ENCODE data around the gene PI4KA. TPM values are rescaled to one million over a fixed set of nuclear protein-coding genes. Genes with fewer than 3 reads are reported as not detected.

PI4KA gene
- total and polyA plus RNA-seq, 2 donors (not counting 1 experiment from before 2014, with no cell fraction given) = 26.4 to 40.6 TPM

- Histone ChIP-seq H3K4me3 (replicated peaks in 1 of 4; ENCODE audit: control extremely low read depth in 1 of 4, insufficient read depth in 1 of 4, low read depth in 3 of 4, low read length in 4 of 4) (no peak overlapping the region), H3K79me2 (ENCODE audit: control insufficient read depth, insufficient read depth, low read length) (no peaks in the 10 kb centered on the region), H3K27me3 (ENCODE audit: control insufficient read depth, insufficient read depth, low read length) (no peaks in the 10 kb centered on the region), H3K36me3 (ENCODE audit: control insufficient read depth, insufficient read depth, low read length) (peaks cover 6% of the 10 kb centered on the region), H3K9ac (ENCODE audit: insufficient read depth, low read length) (no peak overlapping the region), H4K20me1 (ENCODE audit: control insufficient read depth, extremely low read depth, insufficient read depth, low read length) (no peaks in the 10 kb centered on the region), H3K27ac (ENCODE audit: insufficient read depth, low read length) (no peak overlapping the region), H3K4me2 (ENCODE audit: extremely low read depth, insufficient read depth, low read length) (no peak overlapping the region), H3K4me1 (ENCODE audit: control insufficient read depth, extremely low read depth, insufficient read depth, low read length) (peaks cover 11% of the 10 kb centered on the region), H2AFZ (ENCODE audit: low read length) (no peak overlapping the region), H3K9me3 (ENCODE audit: control insufficient read depth, insufficient read depth, low read depth, low read length) (no peaks in the 10 kb centered on the region)
- no peak for DNase-seq (ENCODE audit: low read depth in 2 of 2)
- no peak for TF ChIP-seq EZH2 (IDR thresholded peaks at IDR 0.05; ENCODE audit: low read length, missing control alignments)
- no peak for TF ChIP-seq CTCF (conservative IDR thresholded peaks at IDR 0.05 in 1 of 2, IDR thresholded peaks at IDR 0.05 in 1 of 2; ENCODE audit: low read depth in 1 of 2, low read length in 2 of 2)
These were observed 8.1 kb upstream of the PI4KA start for GRCh38 chr22:20866736-20867135.

- no peaks in the 10 kb centered on the region for H3K27me3 ChIP-seq (ENCODE audit: control insufficient read depth, insufficient read depth, low read length)
- DNase-seq (ENCODE audit: low read depth in 2 of 2) = no peak
- H3K36me3 ChIP-seq (ENCODE audit: control insufficient read depth, insufficient read depth, low read length) = peaks cover 6% of the 10 kb centered on the region
- no peak overlapping the region for H3K27ac ChIP-seq (ENCODE audit: insufficient read depth, low read length)
- H3K4me1 ChIP-seq (ENCODE audit: control insufficient read depth, extremely low read depth, insufficient read depth, low read length) = peaks cover 11% of the 10 kb centered on the region
- TF ChIP-seq EZH2 (IDR thresholded peaks at IDR 0.05; ENCODE audit: low read length, missing control alignments) = no peak
- TF ChIP-seq CTCF (conservative IDR thresholded peaks at IDR 0.05 in 1 of 2, IDR thresholded peaks at IDR 0.05 in 1 of 2; ENCODE audit: low read depth in 1 of 2, low read length in 2 of 2) = no peak
- H3K79me2 ChIP-seq (ENCODE audit: control insufficient read depth, insufficient read depth, low read length) = no peaks in the 10 kb centered on the region
- H4K20me1 ChIP-seq (ENCODE audit: control insufficient read depth, extremely low read depth, insufficient read depth, low read length) = no peaks in the 10 kb centered on the region
- no peak overlapping the region for H3K4me3 ChIP-seq (replicated peaks in 1 of 4; ENCODE audit: control extremely low read depth in 1 of 4, insufficient read depth in 1 of 4, low read depth in 3 of 4, low read length in 4 of 4)
- H2AFZ ChIP-seq (ENCODE audit: low read length) = no peak overlapping the region
- no peak overlapping the region for H3K4me2 ChIP-seq (ENCODE audit: extremely low read depth, insufficient read depth, low read length)
- H3K9me3 ChIP-seq (ENCODE audit: control insufficient read depth, insufficient read depth, low read depth, low read length) = no peaks in the 10 kb centered on the region
- no peak overlapping the region for H3K9ac ChIP-seq (ENCODE audit: insufficient read depth, low read length)
These were observed 7.3 kb upstream of the PI4KA start for GRCh38 chr22:20865875-20866445.

GRCh38 chr22:20865331-20865730 is 6.7 kb upstream of the PI4KA start:
- no peaks in the 10 kb centered on the region for H3K9me3 ChIP-seq (ENCODE audit: control insufficient read depth, insufficient read depth, low read depth, low read length)
- no peaks in the 10 kb centered on the region for H4K20me1 ChIP-seq (ENCODE audit: control insufficient read depth, extremely low read depth, insufficient read depth, low read length)
- TF ChIP-seq EZH2 (IDR thresholded peaks at IDR 0.05; ENCODE audit: low read length, missing control alignments) (no peak), CTCF (conservative IDR thresholded peaks at IDR 0.05 in 1 of 2, IDR thresholded peaks at IDR 0.05 in 1 of 2; ENCODE audit: low read depth in 1 of 2, low read length in 2 of 2) (no peak)
- no peak overlapping the region for H3K27ac ChIP-seq (ENCODE audit: insufficient read depth, low read length)
- peaks cover 2% of the 10 kb centered on the region for H3K79me2 ChIP-seq (ENCODE audit: control insufficient read depth, insufficient read depth, low read length)
- H3K4me3 ChIP-seq (replicated peaks in 1 of 4; ENCODE audit: control extremely low read depth in 1 of 4, insufficient read depth in 1 of 4, low read depth in 3 of 4, low read length in 4 of 4) = no peak overlapping the region
- H3K9ac ChIP-seq (ENCODE audit: insufficient read depth, low read length) = no peak overlapping the region
- H3K36me3 ChIP-seq (ENCODE audit: control insufficient read depth, insufficient read depth, low read length) = peaks cover 6% of the 10 kb centered on the region
- H3K4me1 ChIP-seq (ENCODE audit: control insufficient read depth, extremely low read depth, insufficient read depth, low read length) = peaks cover 11% of the 10 kb centered on the region
- H3K4me2 ChIP-seq (ENCODE audit: extremely low read depth, insufficient read depth, low read length) = no peak overlapping the region
- H3K27me3 ChIP-seq (ENCODE audit: control insufficient read depth, insufficient read depth, low read length) = no peaks in the 10 kb centered on the region
- H2AFZ ChIP-seq (ENCODE audit: low read length) = no peak overlapping the region
- no peak for DNase-seq (ENCODE audit: low read depth in 2 of 2)
